Measurements from ENCODE around the gene NRXN2.
A peak's percentile ranks its signal among the peaks of the same experiment; 100 is the strongest.

The NRXN2 gene

GRCh38 chr11:64742889-64743590, 20.0 kb upstream of the NRXN2 start:
- peak in 1 of 2 experiments; percentile 45 for DNase-seq

- DNase-seq: no peak
These were observed 19.3 kb upstream of the NRXN2 start for GRCh38 chr11:64742087-64742888.

- no peak for DNase-seq
These were observed 18.5 kb upstream of the NRXN2 start for GRCh38 chr11:64741375-64742086.

GRCh38 chr11:64739871-64740270, 16.9 kb upstream of the NRXN2 start:
- DNase-seq: no peak

GRCh38 chr11:64736654-64737053, 13.7 kb upstream of the NRXN2 start:
- no peak for DNase-seq

- DNase-seq: no peak
These were observed 12.8 kb upstream of the NRXN2 start for GRCh38 chr11:64735725-64736259.

- DNase-seq: no peak
These were observed 12.1 kb upstream of the NRXN2 start for GRCh38 chr11:64734811-64735724.

GRCh38 chr11:64731601-64732000, 8.6 kb upstream of the NRXN2 start:
- no peak for DNase-seq

- no peak for DNase-seq
These were observed 6.9 kb upstream of the NRXN2 start for GRCh38 chr11:64729851-64730382.

GRCh38 chr11:64728757-64729365, 5.9 kb upstream of the NRXN2 start:
- DNase-seq: no peak

- no peak for DNase-seq
These were observed 4.0 kb upstream of the NRXN2 start for GRCh38 chr11:64726867-64727530.

- no peak for DNase-seq
These were observed 3.2 kb upstream of the NRXN2 start for GRCh38 chr11:64726211-64726641.

GRCh38 chr11:64724863-64725532, 2.0 kb upstream of the NRXN2 start:
- DNase-seq: no peak

GRCh38 chr11:64723907-64724862, 1.2 kb upstream of the NRXN2 start:
- DNase-seq: no peak

GRCh38 chr11:64722141-64723065, 594 bp downstream of the NRXN2 start:
- DNase-seq: no peak

- no peak for DNase-seq
These were observed 1.7 kb downstream of the NRXN2 start for GRCh38 chr11:64721359-64721699.

- no peak for DNase-seq
These were observed 2.2 kb downstream of the NRXN2 start for GRCh38 chr11:64720640-64721358.
